ENCODE results near the gene UNC119B.

The UNC119B gene

GRCh38 chr12:120760349-120761254 lies 50.3 kb downstream of the UNC119B start:
- no peak for TF ChIP-seq MAX (IDR thresholded peaks at IDR 0.05)
- TF ChIP-seq EP300 (IDR thresholded peaks at IDR 0.05; ENCODE audit: borderline replicate concordance), result no peak
- no peak for TF ChIP-seq CREB1 (IDR thresholded peaks at IDR 0.05; ENCODE audit: low read depth)
- no peak for TF ChIP-seq ZBTB7A (IDR thresholded peaks at IDR 0.05; ENCODE audit: low read depth)
- TF ChIP-seq FOXM1 (IDR thresholded peaks at IDR 0.05; ENCODE audit: borderline replicate concordance, low read depth), result no peak
- no peak for TF ChIP-seq EGR1 (IDR thresholded peaks at IDR 0.05)
- TF ChIP-seq NFIC (IDR thresholded peaks at IDR 0.05), result no peak
- TF ChIP-seq USF1 (IDR thresholded peaks at IDR 0.05), result no peak
- TF ChIP-seq TEAD4 (IDR thresholded peaks at IDR 0.05), result no peak
- no peak for TF ChIP-seq TCF12 (IDR thresholded peaks at IDR 0.05; ENCODE audit: low read depth)
- no peak for TF ChIP-seq YY1 (IDR thresholded peaks at IDR 0.05; ENCODE audit: low read depth)
- TF ChIP-seq TAF1 (IDR thresholded peaks at IDR 0.05; ENCODE audit: low read depth), result no peak
- TF ChIP-seq CEBPB (IDR thresholded peaks at IDR 0.05), result no peak
- no peak for TF ChIP-seq RAD21 (IDR thresholded peaks at IDR 0.05; ENCODE audit: low read depth)

- TF ChIP-seq RAD21 (IDR thresholded peaks at IDR 0.05; ENCODE audit: low read depth) (no peak), YY1 (IDR thresholded peaks at IDR 0.05; ENCODE audit: low read depth) (no peak), EGR1 (IDR thresholded peaks at IDR 0.05) (no peak), TAF1 (IDR thresholded peaks at IDR 0.05; ENCODE audit: low read depth) (no peak), USF1 (IDR thresholded peaks at IDR 0.05) (no peak), CEBPB (IDR thresholded peaks at IDR 0.05) (no peak), TEAD4 (IDR thresholded peaks at IDR 0.05) (no peak), ZBTB7A (IDR thresholded peaks at IDR 0.05; ENCODE audit: low read depth) (no peak), REST (IDR thresholded peaks at IDR 0.05; ENCODE audit: low read depth) (no peak), TCF12 (IDR thresholded peaks at IDR 0.05; ENCODE audit: low read depth) (no peak), NFIC (IDR thresholded peaks at IDR 0.05) (no peak), MAX (IDR thresholded peaks at IDR 0.05) (no peak)
These were observed 51.3 kb downstream of the UNC119B start for GRCh38 chr12:120761519-120761934.

- TF ChIP-seq USF1 (IDR thresholded peaks at IDR 0.05), result no peak
- TF ChIP-seq TAF1 (IDR thresholded peaks at IDR 0.05; ENCODE audit: low read depth), result no peak
- TF ChIP-seq MAX (IDR thresholded peaks at IDR 0.05), result no peak
- no peak for TF ChIP-seq RAD21 (IDR thresholded peaks at IDR 0.05; ENCODE audit: low read depth)
- TF ChIP-seq EGR1 (IDR thresholded peaks at IDR 0.05), result no peak
These were observed 51.8 kb downstream of the UNC119B start for GRCh38 chr12:120762086-120762485.

GRCh38 chr12:120763250-120763649 lies 53.0 kb downstream of the UNC119B start:
- no peak for TF ChIP-seq CREB1 (IDR thresholded peaks at IDR 0.05; ENCODE audit: low read depth)
- no peak for TF ChIP-seq FOXM1 (IDR thresholded peaks at IDR 0.05; ENCODE audit: borderline replicate concordance, low read depth)
- no peak for TF ChIP-seq REST (IDR thresholded peaks at IDR 0.05; ENCODE audit: low read depth)
- no peak for TF ChIP-seq TCF12 (IDR thresholded peaks at IDR 0.05; ENCODE audit: low read depth)
- TF ChIP-seq CEBPB (IDR thresholded peaks at IDR 0.05), result no peak
- no peak for TF ChIP-seq USF1 (IDR thresholded peaks at IDR 0.05)
- TF ChIP-seq NFIC (IDR thresholded peaks at IDR 0.05), result no peak
- no peak for TF ChIP-seq ZBTB7A (IDR thresholded peaks at IDR 0.05; ENCODE audit: low read depth)
- no peak for TF ChIP-seq TEAD4 (IDR thresholded peaks at IDR 0.05)
- no peak for TF ChIP-seq TAF1 (IDR thresholded peaks at IDR 0.05; ENCODE audit: low read depth)
- TF ChIP-seq EGR1 (IDR thresholded peaks at IDR 0.05), result no peak
- TF ChIP-seq YY1 (IDR thresholded peaks at IDR 0.05; ENCODE audit: low read depth), result no peak
- no peak for TF ChIP-seq MAX (IDR thresholded peaks at IDR 0.05)
- TF ChIP-seq RAD21 (IDR thresholded peaks at IDR 0.05; ENCODE audit: low read depth), result no peak
